C4-2B (cell line): ENCODE measurements around the gene NBPF11.
"Not testable (repeated sequence)": the region's sequence is repeated elsewhere in the genome, so short reads cannot be mapped to it uniquely, and the experiment has no call there.

ENCODE experiments used
- ZFX ChIP-seq: fragments of 450-650 bp; IDR thresholded peaks from 2 replicates; pipeline ENCODE4 v1.6.1; 2017
- TF ChIP-seq, protein P1 (sequence below): fragments of 450-650 bp; conservative IDR thresholded peaks from 2 replicates; pipeline ENCODE4 v1.5.1; 2017; ENCODE audit warnings: mild to moderate bottlenecking

DNA sequence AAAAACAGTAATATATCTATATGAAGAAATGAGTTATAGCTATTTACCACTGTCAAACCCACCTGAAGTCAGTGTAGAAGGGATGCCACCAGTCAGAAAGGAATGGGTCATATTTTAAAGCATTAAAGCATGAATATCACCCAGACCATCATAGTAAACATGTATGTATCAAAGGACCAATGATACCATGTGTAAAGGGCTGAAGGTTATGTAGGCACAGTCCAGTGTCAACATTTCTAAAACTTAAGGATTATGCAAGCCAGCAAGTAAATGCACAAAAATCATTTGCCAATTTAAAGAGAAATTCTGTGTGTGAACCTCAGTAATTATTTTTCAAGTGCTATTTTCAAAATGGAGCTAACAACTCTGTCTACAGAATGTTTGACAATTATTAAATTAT lies 26.6 kb upstream of the NBPF11 start:
- TF ChIP-seq, protein P1, sequence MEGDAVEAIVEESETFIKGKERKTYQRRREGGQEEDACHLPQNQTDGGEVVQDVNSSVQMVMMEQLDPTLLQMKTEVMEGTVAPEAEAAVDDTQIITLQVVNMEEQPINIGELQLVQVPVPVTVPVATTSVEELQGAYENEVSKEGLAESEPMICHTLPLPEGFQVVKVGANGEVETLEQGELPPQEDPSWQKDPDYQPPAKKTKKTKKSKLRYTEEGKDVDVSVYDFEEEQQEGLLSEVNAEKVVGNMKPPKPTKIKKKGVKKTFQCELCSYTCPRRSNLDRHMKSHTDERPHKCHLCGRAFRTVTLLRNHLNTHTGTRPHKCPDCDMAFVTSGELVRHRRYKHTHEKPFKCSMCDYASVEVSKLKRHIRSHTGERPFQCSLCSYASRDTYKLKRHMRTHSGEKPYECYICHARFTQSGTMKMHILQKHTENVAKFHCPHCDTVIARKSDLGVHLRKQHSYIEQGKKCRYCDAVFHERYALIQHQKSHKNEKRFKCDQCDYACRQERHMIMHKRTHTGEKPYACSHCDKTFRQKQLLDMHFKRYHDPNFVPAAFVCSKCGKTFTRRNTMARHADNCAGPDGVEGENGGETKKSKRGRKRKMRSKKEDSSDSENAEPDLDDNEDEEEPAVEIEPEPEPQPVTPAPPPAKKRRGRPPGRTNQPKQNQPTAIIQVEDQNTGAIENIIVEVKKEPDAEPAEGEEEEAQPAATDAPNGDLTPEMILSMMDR = not testable (repeated sequence)
- TF ChIP-seq ZFX = not testable (repeated sequence)
